Measurements from ENCODE around the gene DNAJB12. TPM values are rescaled to one million over a fixed set of nuclear protein-coding genes. Genes with fewer than 3 reads are reported as not detected.
A peak's percentile ranks its signal among the peaks of the same experiment; 100 is the strongest.
"Not testable (repeated sequence)": the region's sequence is repeated elsewhere in the genome, so short reads cannot be mapped to it uniquely, and the experiment has no call there.

The DNAJB12 gene
- total RNA-seq, 2 donors from 2014 or later = 24.1 to 25.2 TPM

DNA sequence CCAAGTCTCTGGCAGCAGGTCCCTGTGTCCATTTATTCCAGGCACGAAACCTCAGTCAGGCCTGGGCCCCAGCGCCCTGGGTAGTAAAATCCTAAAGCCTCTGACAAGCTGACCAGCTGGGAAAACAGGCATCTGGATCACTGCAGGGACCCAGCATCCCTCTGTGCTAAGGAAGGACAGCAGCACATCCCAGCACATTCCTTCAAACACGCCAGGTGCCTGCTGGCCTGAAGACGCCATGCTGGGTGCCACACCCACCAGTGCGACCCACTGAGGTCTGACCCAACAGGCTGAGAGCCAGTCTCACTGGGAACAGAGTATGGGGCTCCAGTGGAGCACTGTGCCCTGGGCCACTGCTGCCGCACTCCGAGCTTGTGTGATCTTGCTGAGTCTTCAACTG lies 6.4 kb downstream of the DNAJB12 start:
- Mint-ChIP-seq H3K27me3 (ENCODE audit: low read depth) (no peaks in the 10 kb centered on the region), H3K36me3 (ENCODE audit: insufficient read depth in 2 of 2) (peaks cover under 1 to 4% of the 10 kb centered on the region in 2 donors)
- no peak for ATAC-seq (replicated peaks in 1 of 2)

DNA sequence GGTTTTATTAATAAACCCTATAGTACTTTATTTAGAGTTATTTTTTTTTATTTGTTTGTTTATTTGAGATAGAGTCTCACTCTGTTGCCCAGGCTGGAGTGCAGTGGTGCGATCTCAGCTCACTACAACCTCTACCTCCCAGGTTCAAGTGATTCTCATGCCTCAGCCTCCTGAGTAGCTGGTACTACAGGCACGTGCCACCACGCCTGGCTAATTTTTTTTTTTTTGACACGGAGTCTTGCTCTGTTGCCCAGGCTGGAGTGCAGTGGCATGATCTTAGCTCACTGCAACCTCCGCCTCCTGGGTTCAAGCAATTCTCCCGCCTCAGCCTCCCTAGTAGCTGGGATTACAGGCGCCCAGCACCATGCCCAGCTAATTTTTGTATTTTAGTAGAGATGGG lies 8.6 kb downstream of the DNAJB12 start:
- H3K36me3 Mint-ChIP-seq (ENCODE audit: insufficient read depth in 2 of 2); DNase-seq; H3K4me3 Mint-ChIP-seq; ATAC-seq (replicated peaks in 1 of 2); H3K27me3 Mint-ChIP-seq (ENCODE audit: low read depth); H3K9me3 Mint-ChIP-seq; H3K27ac Mint-ChIP-seq: not testable (repeated sequence)
- H3K4me1 Mint-ChIP-seq (ENCODE audit: low read depth) = peaks cover 21% of the 10 kb centered on the region

More for the DNA sequence above, 6.4 kb downstream of the DNAJB12 start:
- Mint-ChIP-seq H3K4me1 (ENCODE audit: low read depth) (peaks cover 36% of the 10 kb centered on the region), H3K4me3 (no peak overlapping the region), H3K27ac (no peak overlapping the region), H3K9me3 (no peaks in the 10 kb centered on the region)
- no peak for DNase-seq

DNA sequence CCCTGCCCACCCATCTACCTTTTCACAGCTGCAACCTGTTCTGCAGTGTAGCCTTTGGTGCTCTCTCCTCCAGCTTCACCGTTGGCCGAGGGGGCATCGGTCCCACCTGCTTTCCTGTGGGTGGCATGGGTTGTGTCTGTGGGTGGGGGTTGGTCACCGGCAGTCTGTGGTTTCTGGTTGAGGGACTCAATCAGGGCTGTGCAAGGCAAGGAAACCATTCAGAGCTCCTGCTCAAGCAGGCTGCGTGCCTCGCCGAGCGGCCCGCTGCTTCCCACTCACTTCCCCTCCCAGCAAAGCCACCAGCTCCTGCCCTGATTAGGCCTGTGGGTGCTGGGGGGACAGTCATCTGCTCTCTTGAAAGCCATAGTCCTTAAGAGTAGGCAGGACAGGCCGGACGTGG lies 9.8 kb downstream of the DNAJB12 start:
- no peaks in the 10 kb centered on the region for H3K27me3 Mint-ChIP-seq (ENCODE audit: low read depth)
- peak; percentile 31 to 60 for ATAC-seq (replicated peaks in 1 of 2)
- H3K4me3 Mint-ChIP-seq = no peak overlapping the region

DNA sequence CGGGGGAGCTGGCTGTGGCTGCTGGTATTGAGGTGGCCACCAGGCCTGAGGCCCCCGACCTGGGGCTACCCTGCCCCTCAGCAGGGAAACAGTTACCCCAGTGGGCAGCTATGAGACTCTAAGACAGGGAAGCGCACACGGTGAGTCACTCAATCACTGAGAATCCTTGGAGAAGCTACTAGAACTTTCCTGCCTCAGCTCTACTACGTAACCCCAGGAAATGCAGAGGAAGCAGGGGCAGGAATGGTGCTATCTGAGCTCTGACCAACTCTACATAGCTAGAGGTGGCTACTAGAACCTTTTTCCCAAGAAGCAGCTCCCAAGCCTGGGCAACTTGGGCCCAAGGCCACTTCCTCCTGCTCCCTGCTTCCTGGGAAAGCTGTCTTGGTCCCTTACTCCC lies 11.8 kb downstream of the DNAJB12 start:
- H3K4me3 Mint-ChIP-seq = no peak overlapping the region
- no peak for ATAC-seq (replicated peaks in 1 of 2)
- peaks cover 25% of the 10 kb centered on the region for H3K4me1 Mint-ChIP-seq (ENCODE audit: low read depth)
- H3K36me3 Mint-ChIP-seq (ENCODE audit: insufficient read depth in 2 of 2) = peaks cover 3 to 5% of the 10 kb centered on the region in 2 donors
- DNase-seq = no peak
- H3K9me3 Mint-ChIP-seq = no peaks in the 10 kb centered on the region
- no peaks in the 10 kb centered on the region for H3K27me3 Mint-ChIP-seq (ENCODE audit: low read depth)
- H3K27ac Mint-ChIP-seq = no peak overlapping the region

More for the DNA sequence above, 9.8 kb downstream of the DNAJB12 start:
- no peaks in the 10 kb centered on the region for H3K9me3 Mint-ChIP-seq
- H3K27ac Mint-ChIP-seq = peak overlapping the region; percentile 24
- peaks cover 30% of the 10 kb centered on the region for H3K4me1 Mint-ChIP-seq (ENCODE audit: low read depth)
- H3K36me3 Mint-ChIP-seq (ENCODE audit: insufficient read depth in 2 of 2) = peaks cover 1 to 3% of the 10 kb centered on the region in 2 donors
- DNase-seq = peak in 1 of 2 donors; percentile 39

DNA sequence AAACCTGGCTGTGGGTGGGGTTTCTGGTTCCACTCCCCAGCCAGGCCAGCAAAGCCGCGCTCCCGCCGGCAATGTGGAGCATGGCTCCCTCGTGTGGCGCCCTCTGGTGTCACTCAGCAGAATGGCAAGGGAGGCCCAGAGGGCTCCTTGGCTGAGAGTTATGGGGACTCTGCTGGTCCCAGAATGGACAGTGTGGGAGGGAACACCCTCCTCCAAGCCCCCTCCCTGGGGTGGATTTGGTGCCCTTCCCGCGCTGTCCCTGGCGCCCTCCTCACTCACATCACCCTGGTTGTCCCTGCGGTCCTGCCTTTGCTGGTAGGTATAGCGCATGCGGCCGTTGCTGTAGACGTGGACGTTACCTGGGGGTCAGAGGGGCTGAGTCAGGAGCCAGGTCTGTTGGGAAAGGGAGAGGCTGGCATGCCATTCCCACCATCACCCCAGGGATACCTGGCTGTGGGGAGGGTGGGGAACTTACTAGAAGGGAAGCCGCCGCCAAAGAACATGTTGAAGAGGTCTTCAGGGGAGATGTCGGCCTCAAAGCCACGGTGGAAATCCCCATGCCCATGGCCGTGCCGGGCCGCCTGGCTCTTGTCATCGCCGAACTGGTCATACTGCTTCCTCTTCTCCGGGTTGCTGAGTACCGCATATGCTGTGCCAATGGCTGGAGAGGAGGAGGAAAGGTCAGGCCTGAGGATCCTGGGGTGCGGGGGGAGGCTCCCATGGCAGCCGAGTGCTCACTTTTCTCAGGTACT lies 14.0 kb downstream of the DNAJB12 start:
- Mint-ChIP-seq H3K9me3 (no peaks in the 10 kb centered on the region), H3K36me3 (ENCODE audit: insufficient read depth in 2 of 2) (peaks cover 5 to 9% of the 10 kb centered on the region in 2 donors), H3K27ac (no peak overlapping the region), H3K4me1 (ENCODE audit: low read depth) (peaks cover 42% of the 10 kb centered on the region), H3K4me3 (no peak overlapping the region), H3K27me3 (ENCODE audit: low read depth) (no peaks in the 10 kb centered on the region)
- peak; percentile 45 to 50 for ATAC-seq (replicated peaks in 1 of 2)
- peak; percentile 81 to 87 for DNase-seq

DNA sequence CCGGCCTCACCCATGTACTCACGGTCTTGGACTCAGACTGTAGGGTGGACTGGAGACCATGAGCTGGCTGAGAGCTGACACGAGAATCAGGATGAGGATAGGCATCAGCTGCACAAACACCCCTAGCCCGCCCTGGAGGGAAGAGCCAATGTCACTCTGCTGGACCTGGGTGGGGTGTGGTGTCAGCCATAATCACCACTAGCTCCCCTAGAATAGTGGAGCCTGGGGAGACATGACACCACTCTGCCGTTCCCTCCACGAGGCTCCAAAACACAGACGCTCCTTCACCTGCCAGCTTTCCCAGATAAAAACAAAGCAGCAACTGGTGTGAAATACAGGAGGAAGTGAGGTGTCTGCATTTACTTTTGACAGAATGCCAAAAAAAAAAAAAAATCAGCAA lies 16.5 kb downstream of the DNAJB12 start:
- Mint-ChIP-seq H3K4me1 (ENCODE audit: low read depth) (peaks cover 59% of the 10 kb centered on the region), H3K36me3 (ENCODE audit: insufficient read depth in 2 of 2) (peaks cover 6 to 9% of the 10 kb centered on the region in 2 donors), H3K9me3 (no peaks in the 10 kb centered on the region), H3K27ac (peak overlapping the region; percentile 13), H3K4me3 (no peak overlapping the region), H3K27me3 (ENCODE audit: low read depth) (no peaks in the 10 kb centered on the region)
- ATAC-seq (replicated peaks in 1 of 2) = no peak
- no peak for DNase-seq

DNA sequence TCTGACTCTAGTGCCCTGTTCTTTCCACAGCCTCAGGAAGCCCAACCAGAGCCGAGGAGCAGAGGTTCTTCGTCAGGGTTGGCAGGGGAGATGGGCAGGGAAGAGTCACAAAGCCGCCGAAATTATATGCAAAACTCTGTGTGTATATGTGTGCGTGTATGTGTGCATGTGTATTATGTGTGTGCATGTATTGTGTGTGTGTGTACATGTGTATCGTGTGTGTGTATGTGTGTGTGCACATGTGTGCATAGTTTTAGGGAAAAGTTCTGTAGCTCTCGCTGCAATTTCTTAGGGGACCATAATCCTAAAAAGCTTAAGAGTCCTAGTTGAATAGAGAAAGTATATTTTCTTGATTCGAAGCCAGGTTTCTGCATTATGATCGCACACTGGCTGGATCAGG lies 17.0 kb downstream of the DNAJB12 start:
- H3K36me3 Mint-ChIP-seq (ENCODE audit: insufficient read depth in 2 of 2) = peaks cover 4 to 9% of the 10 kb centered on the region in 2 donors
- no peak for ATAC-seq (replicated peaks in 1 of 2)
- no peaks in the 10 kb centered on the region for H3K9me3 Mint-ChIP-seq
- DNase-seq = no peak
- H3K4me3 Mint-ChIP-seq = no peak overlapping the region
- peak overlapping the region; percentile 13 for H3K27ac Mint-ChIP-seq
- no peaks in the 10 kb centered on the region for H3K27me3 Mint-ChIP-seq (ENCODE audit: low read depth)
- peaks cover 62% of the 10 kb centered on the region for H3K4me1 Mint-ChIP-seq (ENCODE audit: low read depth)

DNA sequence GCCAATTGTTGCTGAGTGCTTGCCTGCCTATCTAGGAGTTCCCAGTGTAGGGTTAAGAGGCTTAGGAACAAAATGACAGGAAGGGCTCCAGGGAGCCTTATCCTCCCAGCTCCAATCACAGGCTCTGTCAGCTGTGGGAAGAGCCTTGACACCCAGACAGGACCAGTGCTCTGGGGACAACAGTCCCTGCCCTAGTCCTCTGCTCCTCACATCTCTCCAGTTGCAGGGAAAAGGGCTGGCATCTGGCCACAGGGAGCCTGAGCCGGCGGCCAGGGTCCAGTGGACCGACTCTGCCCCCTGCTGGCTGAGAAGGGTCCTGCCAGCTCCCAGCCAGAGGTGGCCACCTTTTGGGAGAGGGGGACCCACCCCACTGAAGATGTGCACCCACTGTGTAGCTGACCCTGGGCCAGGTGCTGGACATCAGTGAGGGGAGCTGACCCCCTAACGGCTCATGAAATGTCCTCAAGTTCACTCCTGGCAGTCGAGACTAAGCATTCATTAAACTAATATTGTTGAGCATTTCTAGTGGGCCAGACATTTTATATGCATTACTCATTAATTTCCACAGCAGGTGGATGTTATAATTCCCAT lies 17.6 kb downstream of the DNAJB12 start:
- peaks cover 68% of the 10 kb centered on the region for H3K4me1 Mint-ChIP-seq (ENCODE audit: low read depth)
- H3K27me3 Mint-ChIP-seq (ENCODE audit: low read depth) = no peaks in the 10 kb centered on the region
- ATAC-seq (replicated peaks in 1 of 2) (no peak), DNase-seq (peak; percentile 70 to 85)
- H3K27ac Mint-ChIP-seq = peak overlapping the region; percentile 95
- peaks cover 4 to 9% of the 10 kb centered on the region in 2 donors for H3K36me3 Mint-ChIP-seq (ENCODE audit: insufficient read depth in 2 of 2)
- no peaks in the 10 kb centered on the region for H3K9me3 Mint-ChIP-seq
- peak overlapping the region; percentile 74 to 75 for H3K4me3 Mint-ChIP-seq

DNA sequence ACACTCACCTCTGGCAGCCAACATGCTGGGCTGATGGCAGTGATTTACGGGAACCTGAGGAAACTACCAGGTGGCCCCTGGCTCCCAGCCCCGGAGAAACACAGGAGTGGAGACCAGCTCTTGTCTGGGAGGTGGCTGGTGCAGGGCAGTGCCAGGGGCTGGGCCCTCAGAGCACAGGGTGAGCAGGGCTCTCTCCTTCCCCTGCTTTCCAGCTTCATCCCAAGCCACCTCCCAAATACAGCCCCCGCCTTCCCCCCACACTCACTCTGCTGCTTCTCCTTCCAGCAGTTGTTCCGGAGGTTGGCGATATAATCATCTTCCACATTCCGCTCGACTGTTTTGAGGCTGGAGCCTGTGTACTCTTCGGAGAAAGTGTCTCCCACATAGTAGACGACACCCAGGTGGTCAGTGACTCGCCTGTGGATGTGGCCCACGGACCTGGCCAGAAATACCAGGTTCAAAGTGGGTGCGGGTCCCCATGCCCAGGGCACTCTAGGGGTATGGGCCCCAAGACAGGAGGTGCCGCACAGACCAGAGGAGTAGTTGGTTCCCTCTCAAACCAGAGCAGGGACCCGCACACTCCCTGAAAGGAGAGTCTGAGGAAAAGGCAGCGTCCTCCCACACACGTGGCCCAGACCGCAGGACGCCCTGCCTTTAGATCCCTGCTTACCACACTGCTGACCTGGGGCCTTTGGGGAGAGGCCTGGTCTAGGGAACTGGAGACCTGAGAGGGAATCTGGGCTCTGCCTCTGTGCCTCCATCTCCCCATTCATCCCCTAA lies 18.3 kb downstream of the DNAJB12 start:
- DNase-seq (peak in 1 of 2 donors; percentile 29), ATAC-seq (replicated peaks in 1 of 2) (no peak)
- Mint-ChIP-seq H3K36me3 (ENCODE audit: insufficient read depth in 2 of 2) (peaks cover 4 to 9% of the 10 kb centered on the region in 2 donors), H3K27me3 (ENCODE audit: low read depth) (no peaks in the 10 kb centered on the region), H3K27ac (peak overlapping the region; percentile 95), H3K4me3 (peak overlapping the region; percentile 74 to 85), H3K4me1 (ENCODE audit: low read depth) (peaks cover 73% of the 10 kb centered on the region), H3K9me3 (no peaks in the 10 kb centered on the region)

DNA sequence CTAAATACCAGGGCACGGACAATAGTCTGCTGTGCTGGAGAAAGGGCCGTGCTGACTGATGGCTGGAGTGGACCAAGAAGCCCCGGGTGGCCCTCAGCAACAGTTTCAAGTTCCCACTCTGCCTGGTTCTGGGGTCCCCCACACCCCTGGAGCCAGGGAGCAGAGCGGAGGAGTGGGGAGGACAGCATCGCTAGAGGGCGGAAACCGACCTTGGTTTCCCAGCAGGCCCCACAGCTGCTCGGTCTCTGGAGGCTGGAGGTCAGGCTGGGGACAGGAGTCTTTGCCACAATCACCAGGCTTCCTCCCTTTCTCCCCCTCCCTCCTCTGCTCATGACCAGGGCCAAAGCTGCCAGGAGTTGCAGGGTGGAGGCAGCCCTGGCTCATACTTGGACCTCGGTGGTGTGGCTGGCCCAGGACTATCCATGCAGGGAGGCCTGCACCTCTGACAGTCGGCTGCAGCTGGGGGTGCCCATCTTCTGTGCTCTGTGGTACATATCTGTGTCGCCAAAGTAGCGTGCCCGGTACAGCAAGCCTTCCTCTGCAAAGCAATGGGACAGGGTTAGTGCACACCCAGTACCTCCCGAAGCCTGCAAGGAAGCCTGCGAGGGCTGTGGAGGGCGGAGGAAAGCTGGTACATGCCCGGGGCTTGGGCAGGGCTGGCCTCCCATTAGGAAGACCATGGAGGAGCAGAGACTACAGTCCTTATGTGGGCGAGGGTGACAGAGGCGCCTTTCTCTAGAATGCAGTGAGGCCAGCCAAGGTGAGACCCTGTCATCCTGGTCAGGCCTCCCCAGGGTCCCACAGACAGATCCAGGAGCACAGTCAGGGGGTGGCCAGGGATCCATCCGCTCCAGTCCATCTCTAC lies 19.1 kb downstream of the DNAJB12 start:
- peaks cover 4 to 8% of the 10 kb centered on the region in 2 donors for H3K36me3 Mint-ChIP-seq (ENCODE audit: insufficient read depth in 2 of 2)
- H3K27ac Mint-ChIP-seq = peak overlapping the region; percentile 95
- ATAC-seq (replicated peaks in 1 of 2) = peak; percentile 6 to 11
- no peaks in the 10 kb centered on the region for H3K27me3 Mint-ChIP-seq (ENCODE audit: low read depth)
- DNase-seq = peak; percentile 54 to 69
- no peaks in the 10 kb centered on the region for H3K9me3 Mint-ChIP-seq
- H3K4me1 Mint-ChIP-seq (ENCODE audit: low read depth) = peaks cover 73% of the 10 kb centered on the region
- peak overlapping the region; percentile 74 to 85 for H3K4me3 Mint-ChIP-seq

DNA sequence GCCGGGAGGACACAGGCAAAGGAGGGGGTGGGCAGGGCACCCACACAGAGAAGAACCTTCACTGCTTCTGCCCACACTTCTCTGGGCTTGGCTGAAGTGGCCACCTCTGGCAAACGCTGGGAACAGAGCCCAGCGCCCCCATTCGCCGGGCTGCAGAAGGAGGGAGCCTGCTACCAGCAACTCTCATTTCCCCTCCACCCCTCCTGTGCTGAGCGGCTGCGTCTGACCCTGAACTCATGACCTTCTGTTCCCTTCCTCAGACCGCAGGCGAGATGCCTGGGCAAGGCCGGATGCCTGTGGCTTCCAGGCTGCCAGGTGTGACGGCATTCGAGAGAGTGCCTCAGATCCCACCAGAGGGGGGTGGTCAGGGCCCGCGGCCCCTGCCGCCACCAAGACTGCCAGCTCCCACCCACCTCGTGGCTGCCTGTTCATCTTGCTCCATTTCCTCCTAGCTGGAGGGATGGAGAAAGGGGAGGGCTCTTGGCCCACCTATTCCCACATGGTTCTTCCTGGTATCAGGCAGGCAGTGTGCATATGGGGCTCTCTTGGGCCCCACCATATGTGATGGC lies 19.8 kb downstream of the DNAJB12 start:
- DNase-seq (peak; percentile 92 to 93), ATAC-seq (replicated peaks in 1 of 2) (peak; percentile 56 to 61)
- Mint-ChIP-seq H3K36me3 (ENCODE audit: insufficient read depth in 2 of 2) (peaks cover 4 to 8% of the 10 kb centered on the region in 2 donors), H3K4me1 (ENCODE audit: low read depth) (peaks cover 75% of the 10 kb centered on the region), H3K27me3 (ENCODE audit: low read depth) (no peaks in the 10 kb centered on the region), H3K27ac (peak overlapping the region; percentile 95), H3K9me3 (no peaks in the 10 kb centered on the region), H3K4me3 (peak overlapping the region; percentile 74 to 85)

DNA sequence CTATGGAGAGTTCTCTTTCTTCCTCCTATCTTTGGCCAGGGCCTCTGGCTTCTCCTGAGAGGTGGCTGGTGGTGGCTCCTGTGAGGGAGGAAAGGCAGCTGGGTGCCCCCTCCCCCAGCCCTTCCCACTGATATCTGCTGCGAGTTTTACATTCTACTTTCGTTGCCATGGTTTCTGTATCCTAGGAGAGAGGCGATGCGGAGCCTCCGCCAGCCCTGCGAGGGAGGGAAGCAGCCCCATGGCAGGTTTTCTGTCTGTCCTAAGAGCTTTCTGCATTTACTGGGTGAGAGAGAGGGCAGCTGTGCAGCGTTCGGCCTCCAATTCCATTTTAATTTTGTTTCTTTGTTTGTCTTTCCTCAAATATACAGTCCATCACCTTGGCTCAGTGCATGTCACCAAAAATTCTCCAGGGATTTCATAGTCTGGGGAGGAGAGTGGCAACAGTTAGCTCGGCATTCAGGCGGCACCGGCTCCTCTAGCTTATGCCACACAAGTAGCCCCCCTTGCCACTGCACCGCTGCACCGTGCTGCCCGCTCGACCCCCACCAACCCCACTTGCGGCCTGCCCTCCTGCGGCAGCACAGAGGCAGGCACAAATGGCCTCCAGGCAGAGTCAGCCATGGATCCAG lies 20.4 kb downstream of the DNAJB12 start:
- Mint-ChIP-seq H3K27me3 (ENCODE audit: low read depth) (no peaks in the 10 kb centered on the region), H3K4me1 (ENCODE audit: low read depth) (peaks cover 81% of the 10 kb centered on the region), H3K9me3 (no peaks in the 10 kb centered on the region), H3K4me3 (peak overlapping the region; percentile 74 to 85), H3K27ac (peak overlapping the region; percentile 95), H3K36me3 (ENCODE audit: insufficient read depth in 2 of 2) (peaks cover 4 to 8% of the 10 kb centered on the region in 2 donors)
- ATAC-seq (replicated peaks in 1 of 2) (no peak), DNase-seq (no peak)

Measured in activated T-cell treated with anti-CD3 and anti-CD28 coated beads, Interleukin-2, amount 50 U/mL, for 72 hours (primary cell).